HG03045 (cell line): ENCODE results near the gene MYCN.

Source experiments
- ATAC-seq: cut with Tn5 transposase; IDR thresholded peaks from one replicate; pipeline ENCODE4 v1.9.1; 2021; ENCODE audit warnings: mild to moderate bottlenecking, moderate library complexity; ENCODE audit not compliant: unreplicated experiment

Gene MYCN

GRCh38 chr2:15930589-15931318, 9.6 kb upstream of the MYCN start:
- no peak for ATAC-seq

DNA sequence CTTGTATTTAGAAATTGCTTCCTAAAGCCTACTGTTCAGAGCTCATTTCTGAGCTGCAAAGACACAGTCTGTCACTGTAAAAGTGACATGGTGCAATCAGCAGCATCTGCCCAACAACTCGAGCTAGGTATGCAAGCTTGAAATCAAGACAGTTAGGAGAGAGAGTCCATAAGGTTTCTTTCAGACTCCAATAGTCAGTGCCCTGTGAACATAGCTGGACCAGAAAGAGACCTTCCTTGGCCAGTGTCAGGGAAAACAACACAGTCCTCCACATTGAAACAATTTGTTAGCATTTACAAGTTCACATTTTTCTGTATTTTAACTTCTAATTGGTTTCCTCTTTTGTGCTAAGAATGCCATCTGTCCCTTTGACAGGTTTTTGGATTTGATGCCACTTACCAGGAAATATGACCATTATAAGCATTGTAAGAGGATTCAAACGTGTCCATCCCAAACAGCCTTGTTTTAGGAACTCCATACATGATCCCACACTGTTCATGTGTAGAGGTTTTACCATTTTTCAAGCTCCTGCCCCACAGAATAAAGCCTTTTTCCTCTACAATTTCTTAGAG, 8.9 kb upstream of the MYCN start:
- no peak for ATAC-seq

DNA sequence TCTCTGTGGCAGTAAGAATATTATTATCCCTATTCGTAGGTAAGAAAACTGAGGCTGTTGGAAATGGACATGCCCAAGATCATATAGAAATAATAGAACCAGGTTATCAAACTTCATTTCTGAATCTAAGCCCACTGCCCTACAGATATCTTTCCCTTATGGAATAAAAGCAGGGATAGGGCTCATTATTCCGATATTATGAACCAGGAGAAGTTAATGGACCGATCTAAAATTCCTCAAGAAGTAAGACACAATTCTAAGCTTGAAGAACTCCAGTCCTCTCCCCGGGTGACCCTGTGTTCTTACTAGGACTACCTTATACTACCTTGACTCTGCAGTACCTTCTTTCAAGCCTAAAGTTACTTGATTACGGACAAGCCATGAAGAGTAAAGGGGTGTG, 8.4 kb upstream of the MYCN start:
- no peak for ATAC-seq

DNA sequence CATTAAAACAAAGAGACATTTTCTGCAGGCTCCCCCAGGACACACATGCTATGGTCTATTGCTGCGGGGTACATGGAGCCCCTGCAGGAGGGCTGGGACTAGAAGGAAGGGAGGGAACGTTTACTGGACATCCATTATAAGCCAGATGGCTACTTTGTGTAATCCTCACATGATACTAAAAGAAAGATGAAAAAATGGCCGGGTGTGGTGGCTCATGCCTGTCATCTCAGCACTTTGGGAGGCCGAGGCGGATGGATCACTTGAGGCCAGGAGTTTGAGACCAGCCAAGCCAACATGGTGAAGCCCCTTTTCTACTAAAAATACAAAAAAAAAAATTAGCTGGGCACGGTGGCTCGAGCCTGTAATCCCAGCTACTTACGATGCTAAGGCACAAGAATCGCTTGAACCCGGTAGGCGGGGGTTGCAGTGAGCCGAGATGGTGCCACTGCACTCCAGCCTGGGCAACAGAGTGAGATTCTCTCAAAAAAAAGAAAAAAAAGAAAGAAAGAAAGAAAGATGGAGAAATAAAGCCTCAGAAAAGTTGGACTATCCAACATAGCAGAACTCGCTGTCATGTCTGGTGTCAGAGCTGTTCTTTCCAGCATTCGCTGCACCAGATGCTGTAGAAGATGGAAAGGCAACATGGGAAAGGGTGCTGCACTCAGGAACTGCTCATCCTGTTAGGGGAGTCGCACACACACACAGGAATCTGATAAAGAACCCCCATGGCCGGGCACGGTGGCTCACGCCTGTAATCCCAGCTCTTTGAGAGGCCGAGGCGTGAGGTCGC, 7.8 kb upstream of the MYCN start:
- no peak for ATAC-seq

DNA sequence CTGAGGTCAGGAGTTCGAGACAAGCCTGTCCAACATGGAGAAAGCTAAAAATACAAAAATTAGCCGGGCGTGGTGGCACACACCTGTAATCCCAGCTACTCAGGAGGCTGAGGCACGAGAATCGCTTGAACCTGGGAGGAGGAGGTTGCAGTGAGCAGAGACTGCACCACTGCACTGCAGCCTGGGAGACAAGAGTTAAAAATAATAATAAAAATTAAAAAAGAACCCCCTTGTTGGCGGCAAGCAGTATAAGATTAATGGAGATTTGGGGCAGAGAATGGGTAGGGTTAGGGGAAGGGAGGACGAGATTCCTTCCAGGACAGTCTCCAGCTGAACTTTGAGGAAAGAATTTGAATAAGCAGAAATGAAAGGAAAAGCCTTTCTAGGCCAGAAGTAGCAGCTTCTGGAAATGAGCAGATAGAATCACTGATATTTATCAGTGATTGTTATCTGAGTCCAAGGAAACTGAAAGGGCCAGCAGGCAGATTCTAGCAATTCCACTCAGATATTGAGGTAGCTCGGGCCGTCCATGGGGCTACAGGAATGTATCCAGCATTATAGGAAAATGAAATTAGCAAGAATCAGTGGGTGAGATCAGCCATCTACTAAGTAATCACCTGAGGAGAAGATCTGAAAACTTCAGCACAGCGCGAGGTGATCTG, 7.0 kb upstream of the MYCN start:
- no peak for ATAC-seq

GRCh38 chr2:15934291-15934945, 5.9 kb upstream of the MYCN start:
- ATAC-seq: no peak

- no peak for ATAC-seq
These were observed 5.2 kb upstream of the MYCN start for GRCh38 chr2:15935189-15935588.

- no peak for ATAC-seq
These were observed 4.7 kb upstream of the MYCN start for GRCh38 chr2:15935675-15936074.

GRCh38 chr2:15936277-15937104, 3.9 kb upstream of the MYCN start:
- no peak for ATAC-seq

GRCh38 chr2:15937105-15937881, 3.1 kb upstream of the MYCN start:
- no peak for ATAC-seq

GRCh38 chr2:15937882-15938802, 2.2 kb upstream of the MYCN start:
- no peak for ATAC-seq

DNA sequence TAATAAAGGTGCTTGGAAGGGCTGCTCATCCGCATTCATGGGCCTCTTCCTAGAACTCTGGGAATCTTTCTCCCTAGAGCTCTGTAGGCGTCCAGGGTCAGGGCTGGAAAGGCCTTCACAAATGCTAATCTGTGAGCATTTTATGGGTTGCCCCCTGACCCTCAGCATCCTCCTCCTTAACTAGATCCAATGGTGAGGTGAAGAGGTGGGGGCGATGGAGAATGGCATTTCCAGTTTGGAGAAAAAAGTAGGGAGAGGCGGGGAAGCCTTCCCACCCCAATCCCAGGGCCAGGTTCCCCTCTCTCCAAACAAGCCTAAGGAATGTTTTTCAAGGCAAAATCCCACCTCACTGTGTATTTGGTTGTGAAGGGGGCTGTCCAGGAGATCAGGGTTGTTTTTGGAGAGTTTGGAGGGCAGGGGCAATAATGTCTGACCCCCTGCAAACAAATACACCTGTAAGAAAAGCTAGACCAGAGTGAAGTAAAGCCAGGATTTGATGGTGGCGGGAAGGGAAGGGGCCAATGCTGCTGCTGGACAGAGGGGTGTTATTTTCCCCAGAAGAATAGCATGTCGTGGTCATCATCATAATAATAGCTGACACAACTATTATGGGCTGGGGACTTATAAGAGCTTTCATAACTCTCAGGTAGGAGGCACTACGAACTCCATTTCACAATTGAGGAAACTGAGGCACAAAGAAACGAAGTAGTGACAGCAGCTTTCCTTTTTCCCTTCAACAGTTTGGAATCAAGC, 1.4 kb upstream of the MYCN start:
- ATAC-seq: no peak

DNA sequence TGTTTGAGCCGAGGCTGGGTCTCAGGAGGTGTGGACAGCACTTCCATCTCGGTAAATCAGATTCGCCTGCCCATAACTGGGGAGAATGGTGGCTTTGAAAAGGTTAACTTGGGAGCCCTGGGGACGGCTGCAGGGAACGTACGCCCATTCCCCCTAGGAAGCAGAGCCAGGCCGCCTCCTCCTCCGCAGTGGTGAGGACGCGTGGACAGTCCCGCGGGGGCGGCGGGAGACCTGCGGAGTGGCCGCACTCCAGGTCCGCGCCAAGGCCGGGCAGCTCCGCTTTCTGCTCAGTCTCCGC, 845 bp upstream of the MYCN start:
- no peak for ATAC-seq

GRCh38 chr2:15940661-15941480, 521 bp downstream of the MYCN start:
- ATAC-seq: no peak

DNA sequence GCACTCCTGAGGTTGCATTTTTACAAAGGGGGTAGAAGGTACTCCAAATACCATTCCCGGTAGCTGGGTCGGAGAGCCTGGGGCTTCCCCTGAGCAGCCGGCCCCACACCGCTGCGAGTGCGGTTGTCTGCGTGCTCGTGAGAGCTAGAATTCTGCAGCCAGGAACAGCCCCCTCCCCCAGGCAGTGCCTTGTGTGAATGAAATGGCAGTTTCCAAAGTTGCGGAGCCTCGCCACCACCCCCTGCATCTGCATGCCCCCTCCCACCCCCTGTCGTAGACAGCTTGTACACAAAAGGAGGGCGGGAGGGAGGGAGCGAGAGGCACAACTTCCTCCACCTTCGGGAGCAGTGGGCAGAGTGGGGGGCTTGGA, 1.1 kb downstream of the MYCN start:
- no peak for ATAC-seq

- ATAC-seq: no peak
These were observed 1.7 kb downstream of the MYCN start for GRCh38 chr2:15941871-15942710.
